Psoas muscle (tissue), 8 donors: ENCODE measurements around the gene RASSF1. TPM values are rescaled to one million over a fixed set of nuclear protein-coding genes. Genes with fewer than 3 reads are reported as not detected.
A peak's percentile ranks its signal among the peaks of the same experiment; 100 is the strongest.

ENCODE experiments used
- ATAC-seq, 4 donors: fragments of 200-7000 bp; cut with Tn5 transposase; one replicate each; pipeline ENCODE4 v1.9.1; 2020; ENCODE audit warnings: moderate library complexity in 3 of 4, mild to moderate bottlenecking in 2 of 4
- DNase-seq, 2 donors: peaks; one replicate each; pipeline ENCODE4 v3.0.0-alpha.2; 2020
- H3K27ac ChIP-seq: fragments of 200-600 bp; one replicate; pipeline ENCODE4 v1.8.0; 2022
- H3K27me3 ChIP-seq, 3 donors: fragments of 200-600 bp in 1 of 3; one replicate each; pipeline versions ENCODE4 v1.6.1 to v1.8.0; 2013 to 2022; ENCODE audit warnings: low read length in 2 of 3, mild to moderate bottlenecking in 2 of 3, moderate library complexity in 1 of 3; ENCODE audit not compliant: insufficient read depth in 3 of 3
- H3K36me3 ChIP-seq, 2 donors: fragments of 200-600 bp in 1 of 2; one replicate each; pipeline versions ENCODE4 v1.6.1 to v1.8.0; 2013 to 2022; ENCODE audit warnings: low read depth in 1 of 2, mild to moderate bottlenecking in 1 of 2, moderate library complexity in 1 of 2; ENCODE audit not compliant: insufficient read depth in 1 of 2
- H3K4me1 ChIP-seq: fragments of 200-600 bp; one replicate; pipeline ENCODE4 v1.8.0; 2022
- H3K4me3 ChIP-seq: fragments of 200-600 bp; one replicate; pipeline ENCODE4 v1.8.0; 2022; ENCODE audit warnings: mild to moderate bottlenecking
- H3K9me3 ChIP-seq: fragments of 200-600 bp; one replicate; pipeline ENCODE4 v1.8.0; 2022
- CTCF ChIP-seq: fragments of 200-600 bp; IDR thresholded peaks from one replicate; pipeline ENCODE4 v1.8.0; 2022; ENCODE audit warnings: antibody characterized with exemption
- WGBS, 3 donors: extraction: QIAGEN DNeasy Blood & Tissue Kit; methylation state at CpG; one replicate each; pipeline versions ENCODE4 v1.1.6 to v1.1.7; 2013; 5-methylcytosine and 5-hydroxymethylcytosine counted together
- intact Hi-C, 2 donors: fragments of 100-400 bp; cut with DNase I; formaldehyde crosslinking; loops; one replicate each; pipeline versions ENCODE4 v1.11.0 to v1.14.2; 2022
- polyA plus RNA-seq, 3 donors: library from polyadenylated mRNA; stranded (reverse); fragments of 200-250 nt; gene quantifications; one replicate each; pipeline ENCODE4 v1.2.3, GENCODE V29; 2013
- total RNA-seq, 4 donors: library from RNA; stranded (reverse); fragmentation: NEBNext Ultra II Directional in 2 of 4; extraction: Animal tissue kit (Norgen Biotek cat#: 25700) in 2 of 4; gene quantifications; one replicate each; pipeline versions ENCODE4 v1.2.1 to v1.2.4, GENCODE V29; 2021 to 2023
- donor health status: healthy with polysubstance abuse.
- donor health status: DM: no; HTN: no; CAD: no; lungs with moderate emphysema.
- donor health status: Bipolar disorder and iron deficiency.
- donor health status: healthy.
- donor health status: DM: yes; HTN: yes; CAD: no.
- donor health status: DM: no; HTN: no; CAD: no.
- donor health status: DM: no; HTN: no; CAD: no.
- donor health status: DM: yes; HTN: yes; CAD: no.

The RASSF1 gene
- total and polyA plus RNA-seq, 7 donors = 10.1 to 84.5 (median 24.2) TPM

- intact Hi-C loops = no loop called here
- Histone ChIP-seq H3K4me3 (no peak overlapping the region), H3K27ac (no peak overlapping the region), H3K27me3 (no peaks in the 10 kb centered on the region), H3K4me1 (peaks cover 19% of the 10 kb centered on the region), H3K9me3 (no peaks in the 10 kb centered on the region), H3K36me3 (peaks cover 0 to 6% of the 10 kb centered on the region in 2 donors)
- DNase-seq (no peak), ATAC-seq (no peak)
- TF ChIP-seq CTCF = no peak
Measured at GRCh38 chr3:50304601-50305000, 36.0 kb downstream of the RASSF1 start.

- H3K4me3 ChIP-seq = peak within 1 kb of the TSS; percentile 76
- intact Hi-C loops = no loop called here
Measured at GRCh38 chr3:50303013-50303815, 37.4 kb downstream of the RASSF1 start, which contains the start of gene HYAL1. TSS of gene HYAL1 (minus strand) at chr3:50303574. CDS start at chr3:50302956, 618 bp downstream.

GRCh38 chr3:50302095-50303012, 38.3 kb downstream of the RASSF1 start:
- intact Hi-C loops = no loop called here
- peak overlapping the region; percentile 88 for H3K27ac ChIP-seq
- TF ChIP-seq CTCF = no peak

More at GRCh38 chr3:50303013-50303815, 37.4 kb downstream of the RASSF1 start, which contains the start of gene HYAL1:
- H3K9me3 ChIP-seq = no peaks in the 10 kb centered on the region
- no peaks in the 10 kb centered on the region for H3K36me3 ChIP-seq
- peaks cover 26% of the 10 kb centered on the region for H3K4me1 ChIP-seq
- DNase-seq = peak; percentile 77 to 87
- H3K27ac ChIP-seq = peak within 1 kb of the TSS; percentile 88
- no peaks in the 10 kb centered on the region for H3K27me3 ChIP-seq
- peak; percentile 25 for TF ChIP-seq CTCF
- peak in 2 of 4 donors; percentile 18 to 29 for ATAC-seq
- WGBS, 3 donors = 29 to 48% (median 45%) methylated on average over 13 to 14 of the region's 14 CpGs

GRCh38 chr3:50300681-50301254, 39.9 kb downstream of the RASSF1 start:
- no peak for TF ChIP-seq CTCF
- no peaks in the 10 kb centered on the region for H3K27me3 ChIP-seq
- no peak for ATAC-seq
- H3K9me3 ChIP-seq = no peaks in the 10 kb centered on the region
- peaks cover 29% of the 10 kb centered on the region for H3K4me1 ChIP-seq
- peak overlapping the region; percentile 88 for H3K27ac ChIP-seq
- H3K36me3 ChIP-seq = peaks cover 0 to 6% of the 10 kb centered on the region in 2 donors
- intact Hi-C loops = no loop called here
- peak overlapping the region; percentile 76 for H3K4me3 ChIP-seq
- WGBS, 3 donors = 76 to 90% (median 82%) methylated on average over 6 of the region's 6 CpGs
- no peak for DNase-seq

More at GRCh38 chr3:50302095-50303012, 38.3 kb downstream of the RASSF1 start:
- H3K27me3 ChIP-seq = no peaks in the 10 kb centered on the region
- ATAC-seq (no peak), DNase-seq (peak in 1 of 2 donors; percentile 60)
- no peaks in the 10 kb centered on the region for H3K9me3 ChIP-seq
- peak overlapping the region; percentile 76 for H3K4me3 ChIP-seq
- H3K4me1 ChIP-seq = peaks cover 29% of the 10 kb centered on the region
- no peaks in the 10 kb centered on the region for H3K36me3 ChIP-seq
- 63 to 81% (median 71%) methylated on average over 32 of the region's 32 CpGs for WGBS, 3 donors
